H1 (cell line): Measurements from ENCODE around the gene LIPC. TPM values are rescaled to one million over a fixed set of nuclear protein-coding genes. Genes with fewer than 3 reads are reported as not detected.

Experiments
- CTCF ChIA-PET: fragments of 300-600 bp; sonication (Branson Sonifier 250); formaldehyde crosslinking; loops from one replicate; lab custom pipeline; 2021; ENCODE audit not compliant: partially characterized antibody; lab: Charles Lee
- POLR2A ChIA-PET: fragments of 300-600 bp; sonication (Branson Sonifier 250); formaldehyde crosslinking; loops from one replicate; lab custom pipeline; 2021; ENCODE audit warnings: inconsistent platforms; ENCODE audit not compliant: partially characterized antibody; lab: Charles Lee
- DNase-seq, 2 experiments: peaks; one replicate each; pipeline versions ENCODE4 v3.0.0 to v3.0.0-alpha.2; 2010 to 2022; ENCODE audit warnings: low spot score in 2 of 2, low read depth in 1 of 2, mixed read lengths in 1 of 2
- FAIRE-seq: peaks from 2 replicates; lab custom pipeline; 2011; peaks lifted over from hg19 to GRCh38; lab: Jason Lieb, UNC
- H2AFZ ChIP-seq: 2 replicates; pipeline ENCODE4 v1.8.1; 2012; ENCODE audit warnings: low read length, inconsistent platforms
- H2AK5ac ChIP-seq: 2 replicates; pipeline ENCODE4 v1.6.1; 2013; ENCODE audit warnings: low read depth, low read length
- H2BK120ac ChIP-seq: replicated peaks from 2 replicates; pipeline ENCODE3; 2013; ENCODE audit warnings: low read depth, low read length, inconsistent platforms
- H2BK12ac ChIP-seq: 2 replicates; pipeline ENCODE4 v1.6.1; 2013; ENCODE audit warnings: low read depth, low read length
- H2BK15ac ChIP-seq: 2 replicates; pipeline ENCODE4 v1.6.1; 2013; ENCODE audit warnings: low read length
- H2BK20ac ChIP-seq: 2 replicates; pipeline ENCODE4 v1.6.1; 2013; ENCODE audit warnings: low read length
- H2BK5ac ChIP-seq: 2 replicates; pipeline ENCODE4 v1.6.1; 2013; ENCODE audit warnings: low read depth, low read length
- H3K14ac ChIP-seq: 2 replicates; pipeline ENCODE4 v1.6.1; 2013; ENCODE audit warnings: inconsistent platforms; ENCODE audit not compliant: insufficient read length
- H3K18ac ChIP-seq: 2 replicates; pipeline ENCODE4 v1.6.1; 2013; ENCODE audit warnings: low read length; ENCODE audit errors: extremely low read depth
- H3K23ac ChIP-seq: 2 replicates; pipeline ENCODE4 v1.6.1; 2013; ENCODE audit warnings: inconsistent platforms; ENCODE audit not compliant: insufficient read length
- H3K23me2 ChIP-seq: 2 replicates; pipeline ENCODE4 v1.6.1; 2013; ENCODE audit warnings: low read depth, low read length
- H3K27ac ChIP-seq: 2 replicates; pipeline ENCODE4 v1.6.1; 2011; ENCODE audit warnings: low read depth, low read length, inconsistent platforms
- H3K27me3 ChIP-seq, 4 experiments: replicated peaks in 1 of 4; 1 replicate in 1 of 4; 2 replicates in 3 of 4; pipeline versions ENCODE4 v1.6.1 to v1.8.1; 2011 to 2013; ENCODE audit warnings: low read length in 3 of 4, mild to moderate bottlenecking in 3 of 4, inconsistent platforms in 2 of 4, mixed read lengths in 2 of 4, moderate library complexity in 1 of 4; ENCODE audit not compliant: control insufficient read depth in 3 of 4, insufficient read depth in 3 of 4; ENCODE audit errors: extremely low read depth in 1 of 4
- H3K36me3 ChIP-seq, 4 experiments: 2 replicates each; pipeline versions ENCODE4 v1.6.1 to v1.8.1; 2011 to 2013; ENCODE audit warnings: mild to moderate bottlenecking in 4 of 4, low read length in 3 of 4, moderate library complexity in 2 of 4, control low read depth in 1 of 4, inconsistent platforms in 1 of 4; ENCODE audit not compliant: insufficient read depth in 4 of 4, control insufficient read depth in 2 of 4
- H3K4ac ChIP-seq: replicated peaks from 2 replicates; pipeline ENCODE3; 2013; ENCODE audit warnings: low read length, low read depth, mixed read lengths, inconsistent platforms; ENCODE audit not compliant: insufficient read length
- H3K4me1 ChIP-seq, 4 experiments: replicated peaks in 1 of 4; 1 replicate in 1 of 4; 2 replicates in 3 of 4; pipeline versions ENCODE4 v1.6.1 to v1.8.1; 2011 to 2013; ENCODE audit warnings: low read length in 3 of 4, inconsistent platforms in 2 of 4, mixed read lengths in 1 of 4; ENCODE audit not compliant: insufficient read depth in 4 of 4, control insufficient read depth in 3 of 4
- H3K4me2 ChIP-seq, 2 experiments: 2 replicates each; pipeline versions ENCODE4 v1.6.1 to v1.8.1; 2011 to 2013; ENCODE audit warnings: low read depth in 2 of 2, low read length in 2 of 2, control low read depth in 1 of 2, inconsistent platforms in 1 of 2, mild to moderate bottlenecking in 1 of 2; ENCODE audit not compliant: insufficient read depth in 1 of 2
- H3K4me3 ChIP-seq, 4 experiments: fragments of 200-600, 300-600 bp in 1 of 4; sonication (generic), shearing (Covaris generic), sonication (Bioruptor Twin) in 1 of 4; 2 replicates each; pipeline versions ENCODE4 v1.5.1 to v1.8.1; 2011 to 2016; ENCODE audit warnings: low read length in 4 of 4, low read depth in 3 of 4, control low read depth in 2 of 4, inconsistent platforms in 2 of 4, mild to moderate bottlenecking in 2 of 4, mixed read lengths in 1 of 4, moderate library complexity in 1 of 4; ENCODE audit not compliant: insufficient read depth in 2 of 4; ENCODE audit errors: extremely low read depth in 1 of 4
- H3K56ac ChIP-seq: replicated peaks from 2 replicates; pipeline ENCODE3; 2013; ENCODE audit warnings: low read depth, mild to moderate bottlenecking, mixed read lengths, low read length, inconsistent platforms; ENCODE audit not compliant: insufficient read length
- H3K79me1 ChIP-seq: 2 replicates; pipeline ENCODE4 v1.6.1; 2013; ENCODE audit warnings: low read depth, low read length, control low read depth
- H3K79me2 ChIP-seq, 2 experiments: 2 replicates each; pipeline versions ENCODE4 v1.6.1 to v1.8.1; 2012 to 2013; ENCODE audit warnings: low read length in 2 of 2, mild to moderate bottlenecking in 2 of 2, inconsistent platforms in 1 of 2; ENCODE audit not compliant: insufficient read depth in 2 of 2, control insufficient read depth in 1 of 2
- H3K9ac ChIP-seq, 4 experiments: replicated peaks in 1 of 4; 1 replicate in 1 of 4; 2 replicates in 3 of 4; pipeline versions ENCODE4 v1.6.1 to v1.8.1; 2011 to 2013; ENCODE audit warnings: low read depth in 3 of 4, low read length in 3 of 4, control low read depth in 2 of 4, mild to moderate bottlenecking in 2 of 4, moderate library complexity in 2 of 4, inconsistent platforms in 1 of 4; ENCODE audit errors: extremely low read depth in 1 of 4
- H3K9me3 ChIP-seq, 2 experiments: 2 replicates each; pipeline versions ENCODE4 v1.6.1 to v1.8.1; 2012 to 2013; ENCODE audit warnings: mild to moderate bottlenecking in 2 of 2, moderate library complexity in 2 of 2, control low read depth in 1 of 2, inconsistent platforms in 1 of 2, low read depth in 1 of 2, low read length in 1 of 2, mixed read lengths in 1 of 2; ENCODE audit not compliant: insufficient read depth in 2 of 2
- H4K20me1 ChIP-seq, 2 experiments: replicated peaks in 1 of 2; 2 replicates each; pipeline versions ENCODE3 to v1.8.1; 2011 to 2013; ENCODE audit warnings: inconsistent platforms in 2 of 2, low read length in 2 of 2, mild to moderate bottlenecking in 1 of 2; ENCODE audit not compliant: insufficient read depth in 2 of 2, control insufficient read depth in 1 of 2
- H4K5ac ChIP-seq: 2 replicates; pipeline ENCODE4 v1.6.1; 2013; ENCODE audit warnings: low read length, low read depth, mixed read lengths, inconsistent platforms; ENCODE audit not compliant: insufficient read length
- H4K8ac ChIP-seq: 2 replicates; pipeline ENCODE4 v1.8.0; 2013; ENCODE audit warnings: mild to moderate bottlenecking, moderate library complexity, low read length, inconsistent platforms; ENCODE audit not compliant: insufficient read depth; ENCODE audit errors: extremely low read depth
- H4K91ac ChIP-seq: replicated peaks from 2 replicates; pipeline ENCODE3; 2013; ENCODE audit warnings: low read length, mixed read lengths, inconsistent platforms; ENCODE audit not compliant: insufficient read length
- BACH1 ChIP-seq: IDR thresholded peaks from 2 replicates; pipeline ENCODE4 v1.6.1; 2012; ENCODE audit warnings: low read length, improper control_type of control experiment
- CREB1 ChIP-seq: IDR thresholded peaks from 2 replicates; pipeline ENCODE4 v1.6.1; 2012; ENCODE audit warnings: inconsistent platforms
- KDM4A ChIP-seq: IDR thresholded peaks from one replicate; pipeline ENCODE4 v1.7.1; 2012; ENCODE audit warnings: low read depth, mild to moderate bottlenecking, moderate library complexity, low read length, inconsistent platforms; ENCODE audit not compliant: severe bottlenecking
- MAFK ChIP-seq: IDR thresholded peaks from 2 replicates; pipeline ENCODE4 v1.6.1; 2012; ENCODE audit warnings: low read depth, mild to moderate bottlenecking, improper control_type of control experiment, low read length
- NANOG ChIP-seq: IDR thresholded peaks from 2 replicates; pipeline ENCODE4 v1.6.1; 2011; ENCODE audit warnings: low read length, low read depth, mild to moderate bottlenecking, inconsistent platforms; ENCODE audit not compliant: insufficient read depth, poor library complexity, severe bottlenecking
- POU5F1 ChIP-seq: IDR thresholded peaks from 2 replicates; pipeline ENCODE4 v1.6.1; 2011; ENCODE audit warnings: low read depth, mild to moderate bottlenecking, low read length, moderate library complexity
- RFX5 ChIP-seq: IDR thresholded peaks from 2 replicates; pipeline ENCODE4 v1.6.1; 2011; ENCODE audit warnings: low read depth, low read length, improper control_type of control experiment, borderline replicate concordance
- RNF2 ChIP-seq: fragments of 200-900, 300-1000 bp; sonication (generic); IDR thresholded peaks from 2 replicates; pipeline ENCODE4 v1.7.1; 2016; ENCODE audit warnings: borderline replicate concordance, low read depth, mild to moderate bottlenecking, antibody characterized with exemption, low read length; ENCODE audit not compliant: poor library complexity, severe bottlenecking; ENCODE audit errors: missing control alignments
- RXRA ChIP-seq: IDR thresholded peaks from 2 replicates; pipeline ENCODE4 v1.6.1; 2011; ENCODE audit warnings: low read depth, mild to moderate bottlenecking, low read length, moderate library complexity; ENCODE audit not compliant: insufficient read depth
- SIRT6 ChIP-seq: IDR thresholded peaks from one replicate; pipeline ENCODE4 v1.7.1; 2012; ENCODE audit warnings: low read length, inconsistent platforms
- SP4 ChIP-seq: IDR thresholded peaks from 2 replicates; pipeline ENCODE4 v1.6.1; 2012; ENCODE audit warnings: low read length, inconsistent platforms
- TAF7 ChIP-seq: optimal IDR thresholded peaks from 2 replicates; pipeline ENCODE3; 2011; ENCODE audit warnings: low read depth, mild to moderate bottlenecking, inconsistent platforms, low read length, moderate library complexity, borderline replicate concordance
- WGBS, 2 experiments: shearing (Covaris generic) in 1 of 2; methylation state at CpG; one replicate each; pipeline versions ENCODE4 v1.1.6 to v1.1.7; 2013 to 2015; ENCODE audit warnings: low lambda C conversion rate in 2 of 2, mixed read lengths in 2 of 2, inconsistent platforms in 1 of 2, low coverage in 1 of 2, missing lambda C conversion rate in 1 of 2; ENCODE audit not compliant: insufficient replicate concordance in 2 of 2, insufficient coverage in 1 of 2, insufficient read length in 1 of 2; ENCODE audit errors: extremely low coverage in 1 of 2, missing lambda C conversion rate in 1 of 2; 5-methylcytosine and 5-hydroxymethylcytosine counted together
- polyA plus RNA-seq, 7 experiments: library from polyadenylated mRNA; depleted of rRNA in 3 of 7; stranded (reverse) in 5 of 7; unstranded in 2 of 7; fragments of >200 nt in 5 of 7; fragments of 200-250 nt in 2 of 7; gene quantifications; 1 replicate in 5 of 7; 2 replicates in 1 of 7; 4 replicates in 1 of 7; pipeline versions ENCODE4 v1.2.1 to v1.2.3, GENCODE V29; 2011 to 2013; ENCODE audit warnings: missing spikeins in 2 of 7, mixed read lengths in 2 of 7
- total RNA-seq: library from RNA; stranded (reverse); fragmentation: NEBNext Ultra II Directional; extraction: Animal tissue kit (Norgen Biotek cat#: 25700); gene quantifications from 2 replicates; pipeline ENCODE4 v1.2.1, GENCODE V29; 2021
- TF ChIP-seq, protein P1 (sequence below): IDR thresholded peaks from 2 replicates; pipeline ENCODE4 v1.6.1; 2012; ENCODE audit warnings: inconsistent platforms

The LIPC gene
- total and polyA plus RNA-seq, 2 of the 8 experiments (the other 6 are each of a cell fraction or from before 2014, with no cell fraction given) = not detected

DNA sequence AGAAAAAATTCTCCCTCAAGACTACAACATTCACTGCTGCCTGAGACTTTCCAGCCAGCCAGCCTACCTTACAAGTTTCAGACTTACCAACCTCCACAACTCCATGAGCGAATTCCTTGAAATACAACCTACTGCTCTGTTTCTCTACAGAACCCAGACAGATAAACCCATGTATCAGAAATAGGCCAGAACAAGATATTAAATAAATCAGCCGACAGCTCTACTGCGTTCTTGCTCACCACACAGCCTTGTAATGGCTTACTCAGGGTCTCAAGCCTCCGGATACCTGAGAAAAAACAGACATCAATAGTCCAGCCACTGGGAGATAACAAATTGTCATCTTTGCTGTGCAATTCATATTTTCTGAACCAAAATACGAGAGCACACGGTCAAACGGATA is 43.6 kb upstream of the LIPC start:
- no peak for DNase-seq
- Histone ChIP-seq H3K36me3 (no peaks in the 10 kb centered on the region), H2AFZ (no peak overlapping the region), H3K79me1 (no peaks in the 10 kb centered on the region), H3K4me3 (no peak overlapping the region), H3K14ac (no peak overlapping the region), H2BK12ac (no peak overlapping the region), H2BK15ac (no peak overlapping the region), H2BK20ac (no peak overlapping the region)
- POLR2A ChIA-PET = no interaction called here
- no peak for TF ChIP-seq TAF7
- no peak for TF ChIP-seq RNF2
- no peak for TF ChIP-seq CREB1
- TF ChIP-seq, protein P1, sequence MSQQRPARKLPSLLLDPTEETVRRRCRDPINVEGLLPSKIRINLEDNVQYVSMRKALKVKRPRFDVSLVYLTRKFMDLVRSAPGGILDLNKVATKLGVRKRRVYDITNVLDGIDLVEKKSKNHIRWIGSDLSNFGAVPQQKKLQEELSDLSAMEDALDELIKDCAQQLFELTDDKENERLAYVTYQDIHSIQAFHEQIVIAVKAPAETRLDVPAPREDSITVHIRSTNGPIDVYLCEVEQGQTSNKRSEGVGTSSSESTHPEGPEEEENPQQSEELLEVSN = no peak
- TF ChIP-seq POU5F1 = no peak
- TF ChIP-seq RFX5 = no peak
- TF ChIP-seq NANOG = no peak
- no peak for TF ChIP-seq SIRT6
- TF ChIP-seq KDM4A = no peak
- no peak for TF ChIP-seq RXRA
- no peak for TF ChIP-seq BACH1
- no peak for TF ChIP-seq SP4
- TF ChIP-seq MAFK = no peak
- TF ChIP-seq, all 59 proteins: peak for 0
- Histone ChIP-seq H3K4ac (no peak overlapping the region), H3K9ac (no peak overlapping the region), H4K8ac (no peak overlapping the region), H4K91ac (no peak overlapping the region), H3K18ac (no peak overlapping the region), H4K5ac (no peak overlapping the region), H3K4me2 (no peak overlapping the region), H3K27me3 (no peaks in the 10 kb centered on the region), H2BK120ac (no peak overlapping the region), H2BK5ac (no peak overlapping the region), H3K9me3 (no peaks in the 10 kb centered on the region), H4K20me1 (no peaks in the 10 kb centered on the region), H3K23ac (no peak overlapping the region), H2AK5ac (no peak overlapping the region), H3K27ac (no peak overlapping the region), H3K23me2 (no peaks in the 10 kb centered on the region), H3K4me1 (peaks cover 0 to 5% (median 2%) of the 10 kb centered on the region in 4 experiments; a peak in 4 of 7 replicates), H3K56ac (no peak overlapping the region), H3K79me2 (no peaks in the 10 kb centered on the region)
- CTCF ChIA-PET = no interaction called here
- no peak for FAIRE-seq
- WGBS, 2 experiments = 90% methylated on average over 7 of the region's 7 CpGs; no CpG with 5 or more reads in 1 of the 2 experiments
